HEK293 (cell line): Measurements from ENCODE around the gene CCDC32.
A peak's percentile ranks its signal among the peaks of the same experiment; 100 is the strongest.

ENCODE experiments used
- SP2 ChIP-seq: fragments of 450-650 bp; formaldehyde crosslinking; IDR thresholded peaks from 2 replicates; pipeline ENCODE4 v1.5.1; 2016; ENCODE audit warnings: missing biosample characterization, missing genetic modification characterization
- ZBTB17 ChIP-seq: fragments of 450-650 bp; formaldehyde crosslinking; IDR thresholded peaks from 2 replicates; pipeline ENCODE4 v1.5.1; 2016; ENCODE audit warnings: missing biosample characterization, missing genetic modification characterization
- ZBTB7A ChIP-seq: fragments of 450-650 bp; formaldehyde crosslinking; IDR thresholded peaks from 2 replicates; pipeline ENCODE4 v1.5.1; 2016; ENCODE audit warnings: low read depth, missing biosample characterization, missing genetic modification characterization
- ZBTB8A ChIP-seq: fragments of 450-650 bp; formaldehyde crosslinking; IDR thresholded peaks from 2 replicates; pipeline ENCODE4 v1.5.1; 2016; ENCODE audit warnings: missing biosample characterization, missing genetic modification characterization
- ZNF184 ChIP-seq: fragments of 450-650 bp; IDR thresholded peaks from 2 replicates; pipeline ENCODE4 v1.5.1; 2018; ENCODE audit warnings: missing biosample characterization, mild to moderate bottlenecking, missing genetic modification characterization
- ZNF2 ChIP-seq: fragments of 450-650 bp; formaldehyde crosslinking; IDR thresholded peaks from 2 replicates; pipeline ENCODE4 v1.5.1; 2016; ENCODE audit warnings: missing biosample characterization, missing genetic modification characterization
- ZNF324 ChIP-seq: fragments of 450-650 bp; formaldehyde crosslinking; IDR thresholded peaks from 2 replicates; pipeline ENCODE4 v1.5.1; 2016; ENCODE audit warnings: missing biosample characterization, missing genetic modification characterization
- ZNF341 ChIP-seq: fragments of 450-650 bp; formaldehyde crosslinking; IDR thresholded peaks from 2 replicates; pipeline ENCODE4; 2016; ENCODE audit warnings: low read depth, missing biosample characterization, missing genetic modification characterization
- ZNF366 ChIP-seq: fragments of 450-650 bp; formaldehyde crosslinking; conservative IDR thresholded peaks from 2 replicates; pipeline ENCODE4 v1.5.1; 2016; ENCODE audit warnings: missing biosample characterization, missing genetic modification characterization
- ZNF423 ChIP-seq: fragments of 450-650 bp; formaldehyde crosslinking; IDR thresholded peaks from 2 replicates; pipeline ENCODE4 v1.5.1; 2016; ENCODE audit warnings: missing biosample characterization, missing genetic modification characterization
- ZNF610 ChIP-seq: fragments of 450-650 bp; formaldehyde crosslinking; IDR thresholded peaks from 2 replicates; pipeline ENCODE4 v1.5.1; 2016; ENCODE audit warnings: missing biosample characterization, missing genetic modification characterization, borderline replicate concordance
- ZNF660 ChIP-seq: fragments of 450-650 bp; IDR thresholded peaks from 2 replicates; pipeline ENCODE4 v1.5.1; 2018; ENCODE audit warnings: missing biosample characterization, mild to moderate bottlenecking, missing genetic modification characterization
- TF ChIP-seq, protein P1 (sequence below): fragments of 450-650 bp; formaldehyde crosslinking; IDR thresholded peaks from 2 replicates; pipeline ENCODE4 v1.5.1; 2017; ENCODE audit warnings: missing biosample characterization, missing genetic modification characterization
- TF ChIP-seq, protein P2 (sequence below): fragments of 450-650 bp; formaldehyde crosslinking; IDR thresholded peaks from 2 replicates; pipeline ENCODE4 v1.5.1; 2017; ENCODE audit warnings: missing biosample characterization, missing genetic modification characterization

Gene CCDC32

DNA sequence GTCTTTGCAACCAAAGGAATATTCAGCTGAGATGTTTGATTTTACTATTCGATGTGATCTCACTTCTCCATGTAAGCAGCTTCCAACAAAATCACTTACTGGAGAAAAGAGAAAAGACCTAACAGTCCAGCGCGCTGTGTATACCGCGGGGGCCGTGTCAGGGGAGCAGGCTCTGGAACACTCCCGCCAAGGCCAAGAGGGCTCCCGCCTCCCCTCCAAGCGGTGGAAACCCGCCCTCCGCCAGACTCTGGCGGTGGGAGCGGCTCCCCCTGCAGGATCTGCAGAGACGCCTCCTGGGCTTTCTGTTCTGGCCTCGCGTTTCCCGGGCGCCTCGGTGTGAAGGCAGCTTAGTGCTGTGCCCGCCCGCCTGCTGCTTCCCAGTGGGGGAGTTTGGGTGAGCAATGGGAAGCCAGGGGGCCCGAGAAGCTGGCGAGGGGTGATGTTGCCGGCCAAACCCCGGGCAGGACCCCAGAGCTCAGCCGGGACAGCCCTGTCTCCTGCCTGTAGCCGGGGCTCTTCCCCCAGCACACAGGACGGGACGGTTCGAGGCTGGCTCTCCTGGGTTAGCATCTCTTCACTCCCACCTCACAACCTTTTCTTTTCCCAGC, 57.8 kb downstream of the CCDC32 start (continued):
- TF ChIP-seq ZBTB17 (tag by site-specific recombination) (peak; percentile 34; the same call in 1 of the 2 replicates), ZNF341 (tag by site-specific recombination) (peak; percentile 87), ZNF366 (tag by site-specific recombination) (0 out of 2 replicates have a peak, but pooled peaks have one; percentile 11), ZNF610 (tag by site-specific recombination) (peak; percentile 43; the same call in 1 of the 2 replicates), ZBTB8A (tag by site-specific recombination) (peak; percentile 80), ZNF2 (tag by site-specific recombination) (peak; percentile 67; the same call in 1 of the 2 replicates), ZNF324 (tag by site-specific recombination) (no peak), ZNF184 (tag by site-specific recombination) (no peak), SP2 (tag by site-specific recombination) (peak; percentile 47), ZNF660 (tag by site-specific recombination) (no peak), ZNF423 (tag by site-specific recombination) (peak; percentile 57; the same call in 1 of the 2 replicates), ZBTB7A (no peak)
- TF ChIP-seq, protein P1, sequence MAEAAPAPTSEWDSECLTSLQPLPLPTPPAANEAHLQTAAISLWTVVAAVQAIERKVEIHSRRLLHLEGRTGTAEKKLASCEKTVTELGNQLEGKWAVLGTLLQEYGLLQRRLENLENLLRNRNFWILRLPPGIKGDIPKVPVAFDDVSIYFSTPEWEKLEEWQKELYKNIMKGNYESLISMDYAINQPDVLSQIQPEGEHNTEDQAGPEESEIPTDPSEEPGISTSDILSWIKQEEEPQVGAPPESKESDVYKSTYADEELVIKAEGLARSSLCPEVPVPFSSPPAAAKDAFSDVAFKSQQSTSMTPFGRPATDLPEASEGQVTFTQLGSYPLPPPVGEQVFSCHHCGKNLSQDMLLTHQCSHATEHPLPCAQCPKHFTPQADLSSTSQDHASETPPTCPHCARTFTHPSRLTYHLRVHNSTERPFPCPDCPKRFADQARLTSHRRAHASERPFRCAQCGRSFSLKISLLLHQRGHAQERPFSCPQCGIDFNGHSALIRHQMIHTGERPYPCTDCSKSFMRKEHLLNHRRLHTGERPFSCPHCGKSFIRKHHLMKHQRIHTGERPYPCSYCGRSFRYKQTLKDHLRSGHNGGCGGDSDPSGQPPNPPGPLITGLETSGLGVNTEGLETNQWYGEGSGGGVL = peak; percentile 82
- TF ChIP-seq, protein P2, sequence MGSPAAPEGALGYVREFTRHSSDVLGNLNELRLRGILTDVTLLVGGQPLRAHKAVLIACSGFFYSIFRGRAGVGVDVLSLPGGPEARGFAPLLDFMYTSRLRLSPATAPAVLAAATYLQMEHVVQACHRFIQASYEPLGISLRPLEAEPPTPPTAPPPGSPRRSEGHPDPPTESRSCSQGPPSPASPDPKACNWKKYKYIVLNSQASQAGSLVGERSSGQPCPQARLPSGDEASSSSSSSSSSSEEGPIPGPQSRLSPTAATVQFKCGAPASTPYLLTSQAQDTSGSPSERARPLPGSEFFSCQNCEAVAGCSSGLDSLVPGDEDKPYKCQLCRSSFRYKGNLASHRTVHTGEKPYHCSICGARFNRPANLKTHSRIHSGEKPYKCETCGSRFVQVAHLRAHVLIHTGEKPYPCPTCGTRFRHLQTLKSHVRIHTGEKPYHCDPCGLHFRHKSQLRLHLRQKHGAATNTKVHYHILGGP (tag by site-specific recombination) = no peak
